Muscle of leg (tissue), 11 donors: ENCODE results near the gene NGRN. TPM values are rescaled to one million over a fixed set of nuclear protein-coding genes. Genes with fewer than 3 reads are reported as not detected.

Experiments
- DNase-seq: peaks from one replicate; pipeline ENCODE4 v3.0.0; 2013
- H3K27ac ChIP-seq: one replicate; pipeline ENCODE4 v1.5.1; 2013; ENCODE audit warnings: mild to moderate bottlenecking, low read length, control low read depth
- H3K27me3 ChIP-seq: one replicate; pipeline ENCODE4 v1.6.1; 2013; ENCODE audit warnings: low read length; ENCODE audit not compliant: control insufficient read depth, insufficient read depth
- H3K36me3 ChIP-seq: one replicate; pipeline ENCODE4 v1.6.1; 2013; ENCODE audit warnings: low read length; ENCODE audit not compliant: control insufficient read depth, insufficient read depth
- H3K4me1 ChIP-seq: one replicate; pipeline ENCODE4 v1.6.1; 2013; ENCODE audit warnings: low read length; ENCODE audit not compliant: control insufficient read depth, insufficient read depth
- H3K4me3 ChIP-seq: one replicate; pipeline ENCODE4 v1.5.1; 2013; ENCODE audit warnings: low read length, control low read depth
- H3K9me3 ChIP-seq: replicated peaks from 2 replicates; pipeline ENCODE4 v1.6.1; 2013; ENCODE audit warnings: low read depth, low read length; ENCODE audit not compliant: control insufficient read depth
- WGBS: methylation state at CpG from one replicate; pipeline ENCODE4 v1.1.5; 2013; ENCODE audit warnings: missing lambda C conversion rate; ENCODE audit not compliant: insufficient coverage; 5-methylcytosine and 5-hydroxymethylcytosine counted together
- polyA plus RNA-seq, 8 donors: library from polyadenylated mRNA; unstranded; fragments of 120-200 nt; gene quantifications; one replicate each; pipeline versions ENCODE4 v1.2.1 to v1.2.3, GENCODE V29; 2013; ENCODE audit warnings: inconsistent platforms in 1 of 8, low replicate concordance in 1 of 8; ENCODE audit not compliant: insufficient read length in 8 of 8, insufficient read depth in 1 of 8
- total RNA-seq: library from RNA; stranded (reverse); fragments of 120-200 nt; gene quantifications from one replicate; pipeline ENCODE4 v1.2.4, GENCODE V29; 2013

NGRN gene
- total and polyA plus RNA-seq, 9 donors, result 102 to 110 (median 104) TPM

DNA sequence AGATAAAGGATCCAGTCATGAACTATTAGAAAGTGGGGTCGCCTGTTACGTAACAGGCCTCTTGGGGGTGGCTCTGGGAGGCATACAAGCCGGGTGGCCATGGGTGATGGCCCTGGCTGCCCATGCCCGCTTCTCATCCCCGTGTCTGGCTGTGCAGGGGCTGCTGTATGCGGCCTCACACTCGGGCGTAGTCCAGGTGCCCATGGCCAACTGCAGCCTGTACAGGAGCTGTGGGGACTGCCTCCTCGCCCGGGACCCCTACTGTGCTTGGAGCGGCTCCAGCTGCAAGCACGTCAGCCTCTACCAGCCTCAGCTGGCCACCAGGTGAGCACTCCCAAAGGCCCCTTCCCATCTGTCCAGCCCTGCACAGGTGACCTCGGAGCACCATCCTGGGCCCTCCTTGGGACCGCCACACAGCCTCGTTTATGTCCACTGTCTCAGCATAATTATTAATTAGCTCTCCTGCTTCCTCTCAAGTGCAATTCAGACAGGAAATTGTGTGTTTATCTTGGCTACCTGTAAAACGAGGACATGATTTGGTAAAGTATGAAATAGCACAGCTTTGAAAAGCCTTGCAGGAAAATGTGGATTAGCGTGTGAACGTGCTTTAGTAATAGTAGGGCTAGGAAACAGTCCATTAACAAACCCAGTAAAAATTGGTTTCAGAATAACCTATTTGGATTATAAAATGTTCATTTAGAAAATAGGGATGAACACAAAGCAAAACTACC, 39.8 kb upstream of the NGRN start:
- H3K27me3 ChIP-seq, result no peaks in the 10 kb centered on the region
- H3K4me1 ChIP-seq, result peaks cover 7% of the 10 kb centered on the region
- no peak for DNase-seq
- 91% methylated on average over 13 of the region's 18 CpGs for WGBS
- peaks cover 52% of the 10 kb centered on the region for H3K36me3 ChIP-seq
- no peaks in the 10 kb centered on the region for H3K9me3 ChIP-seq
- H3K4me3 ChIP-seq, result no peak overlapping the region
- H3K27ac ChIP-seq, result no peak overlapping the region

DNA sequence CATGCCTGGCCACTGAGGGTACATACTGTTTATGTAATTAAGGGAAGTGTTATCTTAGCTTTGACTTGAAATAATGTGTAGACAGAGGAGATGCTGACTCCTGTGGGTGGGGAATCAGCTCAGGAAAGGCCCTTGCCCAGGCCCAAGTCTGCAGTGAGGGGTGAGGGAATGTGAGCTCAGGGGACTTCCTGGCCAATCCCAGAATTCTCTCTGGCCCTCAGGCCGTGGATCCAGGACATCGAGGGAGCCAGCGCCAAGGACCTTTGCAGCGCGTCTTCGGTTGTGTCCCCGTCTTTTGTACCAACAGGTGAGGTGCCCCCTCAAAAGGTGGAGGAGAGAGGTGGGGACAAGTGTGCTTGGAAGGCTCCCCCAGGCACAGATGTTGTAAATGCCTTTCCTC, 38.1 kb upstream of the NGRN start:
- Histone ChIP-seq H3K4me3 (no peak overlapping the region), H3K27me3 (no peaks in the 10 kb centered on the region), H3K27ac (no peak overlapping the region), H3K36me3 (peaks cover 62% of the 10 kb centered on the region), H3K9me3 (no peaks in the 10 kb centered on the region), H3K4me1 (no peaks in the 10 kb centered on the region)
- no peak for DNase-seq
- WGBS, result 70% methylated on average over 3 of the region's 7 CpGs

- Histone ChIP-seq H3K4me3 (no peak overlapping the region), H3K4me1 (peaks cover 5% of the 10 kb centered on the region), H3K9me3 (no peaks in the 10 kb centered on the region), H3K27me3 (no peaks in the 10 kb centered on the region), H3K36me3 (peaks cover 62% of the 10 kb centered on the region), H3K27ac (no peak overlapping the region)
- WGBS, result 88% methylated on average over 37 of the region's 38 CpGs
- DNase-seq, result no peak
Measured at GRCh38 chr15:90227816-90228772, 37.4 kb upstream of the NGRN start.

DNA sequence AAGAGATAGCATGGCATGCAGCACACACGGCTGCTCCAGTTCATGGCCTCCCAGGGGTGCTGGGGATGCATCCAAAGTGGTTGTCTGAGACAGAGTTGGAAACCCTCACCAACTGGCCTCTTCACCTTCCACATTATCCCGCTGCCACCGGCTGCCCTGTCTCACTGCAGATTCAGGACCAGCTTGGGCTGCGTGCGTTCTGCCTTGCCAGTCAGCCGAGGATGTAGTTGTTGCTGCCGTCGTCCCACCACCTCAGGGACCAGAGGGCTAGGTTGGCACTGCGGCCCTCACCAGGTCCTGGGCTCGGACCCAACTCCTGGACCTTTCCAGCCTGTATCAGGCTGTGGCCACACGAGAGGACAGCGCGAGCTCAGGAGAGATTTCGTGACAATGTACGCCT, 36.5 kb upstream of the NGRN start:
- no peaks in the 10 kb centered on the region for H3K27me3 ChIP-seq
- no peak overlapping the region for H3K27ac ChIP-seq
- WGBS, result 91% methylated on average over 14 of the region's 15 CpGs
- H3K4me1 ChIP-seq, result peaks cover 7% of the 10 kb centered on the region
- no peaks in the 10 kb centered on the region for H3K9me3 ChIP-seq
- no peak for DNase-seq
- no peak overlapping the region for H3K4me3 ChIP-seq
- H3K36me3 ChIP-seq, result peaks cover 55% of the 10 kb centered on the region

- WGBS, result 83% methylated on average over 12 of the region's 12 CpGs
- Histone ChIP-seq H3K27ac (no peak overlapping the region), H3K27me3 (no peaks in the 10 kb centered on the region), H3K9me3 (no peaks in the 10 kb centered on the region), H3K36me3 (peaks cover 46% of the 10 kb centered on the region), H3K4me1 (peaks cover 16% of the 10 kb centered on the region), H3K4me3 (no peak overlapping the region)
- no peak for DNase-seq
Measured at GRCh38 chr15:90230071-90230494, 35.4 kb upstream of the NGRN start.

DNA sequence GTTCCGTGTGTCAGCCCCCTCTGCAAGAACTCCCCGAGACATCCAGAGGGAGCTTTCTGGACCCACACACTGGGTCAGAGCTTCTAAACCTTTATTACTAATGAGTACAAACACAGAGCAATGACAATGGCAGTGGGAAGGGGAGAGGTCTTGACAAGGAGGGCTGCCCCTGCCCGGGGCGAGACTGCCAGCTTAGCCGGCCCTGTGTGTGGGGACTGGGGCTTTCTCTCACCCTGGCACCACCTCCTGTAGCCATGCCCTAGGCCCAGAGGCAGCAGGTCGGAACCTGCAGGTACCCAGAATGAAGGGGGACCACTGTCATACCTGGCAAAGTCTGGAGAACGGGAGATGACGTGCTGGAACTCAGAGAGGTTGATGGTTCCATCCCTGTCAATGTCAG, 34.9 kb upstream of the NGRN start:
- no peak overlapping the region for H3K4me3 ChIP-seq
- peaks cover 41% of the 10 kb centered on the region for H3K36me3 ChIP-seq
- no peaks in the 10 kb centered on the region for H3K9me3 ChIP-seq
- no peak for DNase-seq
- WGBS, result 89% methylated on average over 3 of the region's 8 CpGs
- H3K27ac ChIP-seq, result no peak overlapping the region
- peaks cover 16% of the 10 kb centered on the region for H3K4me1 ChIP-seq
- H3K27me3 ChIP-seq, result no peaks in the 10 kb centered on the region

DNA sequence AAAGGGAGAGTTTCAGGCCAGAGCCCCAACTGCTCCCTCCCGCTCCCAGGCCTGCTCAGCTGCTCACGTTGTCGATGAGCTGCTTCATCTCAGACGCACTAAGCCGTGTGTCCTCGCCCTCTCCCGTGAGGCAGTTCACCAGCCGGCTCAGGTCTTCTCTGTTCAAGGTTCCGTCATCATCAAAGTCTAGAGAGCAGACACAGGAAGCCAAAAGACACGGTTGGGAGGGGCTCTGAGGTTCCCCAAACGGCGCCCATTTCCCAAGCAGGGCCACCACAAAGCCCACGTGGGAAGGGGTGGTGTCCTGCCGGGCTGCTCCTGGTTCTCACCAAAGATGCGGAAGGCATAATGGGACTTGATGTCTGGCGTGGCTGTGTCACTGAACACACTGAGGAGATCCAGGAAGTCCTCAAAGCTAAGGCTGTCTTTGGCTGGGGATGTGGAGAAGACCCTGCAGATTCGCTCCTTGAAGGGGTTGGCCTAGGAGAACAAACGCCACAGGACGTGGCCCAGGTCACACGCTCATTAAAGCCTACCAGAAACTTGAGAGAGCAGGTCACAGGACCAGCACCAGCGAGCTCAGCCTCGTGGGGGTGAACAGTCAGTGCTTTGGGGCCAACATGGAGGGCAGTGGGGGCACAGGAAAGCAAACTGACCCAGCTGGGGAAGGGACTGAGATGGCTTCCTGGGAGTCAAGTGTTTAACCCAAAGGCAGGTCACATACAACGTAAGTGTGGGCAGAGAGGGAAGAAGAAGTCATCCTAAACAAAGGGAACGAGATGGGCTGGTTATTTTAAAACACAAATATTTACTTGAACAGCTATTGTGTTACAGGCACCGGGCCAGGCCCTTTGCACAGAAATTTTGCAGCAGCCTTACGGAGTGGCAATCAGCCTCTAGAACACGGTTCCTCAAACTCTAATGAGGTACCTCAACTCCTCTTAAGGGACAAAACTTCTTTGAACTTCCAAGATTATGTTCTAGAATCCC, 34.1 kb upstream of the NGRN start:
- no peaks in the 10 kb centered on the region for H3K27me3 ChIP-seq
- DNase-seq, result peak; percentile 21
- no peak overlapping the region for H3K4me3 ChIP-seq
- H3K4me1 ChIP-seq, result peaks cover 16% of the 10 kb centered on the region
- peaks cover 38% of the 10 kb centered on the region for H3K36me3 ChIP-seq
- WGBS, result 66% methylated on average over 19 of the region's 27 CpGs
- no peak overlapping the region for H3K27ac ChIP-seq
- no peaks in the 10 kb centered on the region for H3K9me3 ChIP-seq

DNA sequence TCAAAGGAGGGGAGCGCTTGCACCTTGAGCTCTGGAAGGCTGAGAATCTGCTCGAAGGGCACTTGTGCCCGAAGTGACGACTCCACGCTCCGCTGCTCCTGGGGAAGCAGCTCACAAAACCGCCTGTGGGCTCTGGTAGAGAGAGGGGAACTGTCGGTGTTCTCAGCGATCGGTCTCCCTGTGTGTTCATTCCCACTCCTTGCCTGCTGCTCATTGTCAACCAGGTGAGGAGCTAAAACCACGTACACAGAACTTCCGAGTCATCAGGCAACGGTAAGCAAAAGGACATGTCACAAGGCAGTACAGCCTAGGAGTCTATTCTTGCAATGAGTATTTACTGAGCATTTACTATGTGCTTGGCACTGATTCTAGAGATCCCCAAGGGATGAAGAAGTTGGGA, 33.3 kb upstream of the NGRN start:
- no peaks in the 10 kb centered on the region for H3K27me3 ChIP-seq
- no peak for DNase-seq
- peaks cover 38% of the 10 kb centered on the region for H3K36me3 ChIP-seq
- 83% methylated on average over 12 of the region's 13 CpGs for WGBS
- H3K4me1 ChIP-seq, result peaks cover 16% of the 10 kb centered on the region
- H3K4me3 ChIP-seq, result no peak overlapping the region
- no peaks in the 10 kb centered on the region for H3K9me3 ChIP-seq
- H3K27ac ChIP-seq, result no peak overlapping the region

DNA sequence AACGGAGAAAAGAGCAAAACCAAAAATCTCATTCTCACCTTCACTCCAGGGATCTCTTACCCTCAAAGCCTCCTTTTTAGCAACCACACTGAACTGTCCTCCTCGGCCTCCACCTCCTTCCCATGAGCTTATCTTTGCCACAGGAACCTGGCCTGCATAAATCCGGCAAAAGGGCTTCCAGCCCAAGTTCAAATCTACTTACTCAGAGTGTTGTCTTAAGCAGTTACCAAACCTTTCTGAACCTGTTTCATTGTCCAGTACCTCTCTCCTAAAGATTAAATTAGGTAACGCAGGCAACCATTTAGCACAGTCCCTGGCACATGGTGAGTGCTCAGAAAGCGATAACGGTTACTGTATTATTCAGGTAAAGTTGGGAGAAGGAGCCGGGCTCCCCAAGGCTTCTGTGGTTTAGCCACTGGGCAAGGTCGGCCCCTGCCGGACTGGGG, 32.5 kb upstream of the NGRN start:
- H3K36me3 ChIP-seq, result peaks cover 31% of the 10 kb centered on the region
- 16% methylated on average over 8 of the region's 9 CpGs for WGBS
- DNase-seq, result no peak

More for the DNA sequence above, 32.5 kb upstream of the NGRN start:
- Histone ChIP-seq H3K4me3 (peak overlapping the region; percentile 89), H3K4me1 (peaks cover 16% of the 10 kb centered on the region), H3K9me3 (no peaks in the 10 kb centered on the region), H3K27ac (peak overlapping the region; percentile 82), H3K27me3 (no peaks in the 10 kb centered on the region)
